ENCODE data around the gene RSBN1.
"Not testable (repeated sequence)": the region's sequence is repeated elsewhere in the genome, so short reads cannot be mapped to it uniquely, and the experiment has no call there.

RSBN1 gene

DNA sequence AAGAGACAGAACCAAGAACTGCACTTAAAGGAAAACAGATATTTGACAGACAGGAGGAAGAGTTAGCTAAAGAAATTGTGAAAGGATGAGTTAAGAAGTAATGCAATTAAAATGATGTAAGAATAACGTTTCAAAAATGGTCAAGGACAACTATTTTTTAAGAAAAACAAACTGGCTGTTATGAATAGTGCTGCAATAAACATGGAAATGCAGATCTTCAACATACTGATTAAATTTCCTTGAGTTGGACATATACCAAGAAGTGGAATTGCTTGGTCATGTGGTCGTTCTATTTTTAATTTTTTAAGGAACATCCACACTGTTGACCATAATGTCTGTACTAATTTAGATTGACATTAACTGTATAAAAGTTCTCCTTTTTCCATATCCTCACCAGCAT is 29.9 kb downstream of the RSBN1 start:
- no peak for DNase-seq (ENCODE audit: low read depth)

GRCh38 chr1:113780374-113781146 is 31.7 kb downstream of the RSBN1 start:
- DNase-seq (ENCODE audit: low read depth) = no peak

GRCh38 chr1:113779542-113779941 is 32.7 kb downstream of the RSBN1 start:
- no peak for DNase-seq (ENCODE audit: low read depth)

GRCh38 chr1:113777561-113777960 is 34.7 kb downstream of the RSBN1 start:
- DNase-seq (ENCODE audit: low read depth) = no peak

- DNase-seq (ENCODE audit: low read depth) = no peak
Measured at GRCh38 chr1:113770031-113770430, 42.2 kb downstream of the RSBN1 start.

DNA sequence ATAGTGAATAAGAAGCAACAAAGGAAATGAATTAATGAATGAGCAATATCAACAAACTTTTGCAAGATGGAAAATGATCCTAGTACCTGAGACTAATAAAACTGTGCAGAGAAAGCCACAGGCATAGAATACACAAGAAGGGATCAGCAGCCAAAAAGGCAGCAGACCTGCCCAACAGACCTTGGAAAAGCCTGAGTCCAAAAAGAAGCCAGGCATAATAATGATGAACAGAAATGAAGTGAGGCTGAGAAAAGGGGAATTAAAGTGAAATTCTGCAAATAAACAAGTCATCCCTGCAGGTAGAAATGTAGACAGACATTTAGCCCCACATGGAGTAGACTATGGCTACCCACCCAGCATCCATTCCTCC is 42.7 kb downstream of the RSBN1 start:
- DNase-seq (ENCODE audit: low read depth) = no peak

DNA sequence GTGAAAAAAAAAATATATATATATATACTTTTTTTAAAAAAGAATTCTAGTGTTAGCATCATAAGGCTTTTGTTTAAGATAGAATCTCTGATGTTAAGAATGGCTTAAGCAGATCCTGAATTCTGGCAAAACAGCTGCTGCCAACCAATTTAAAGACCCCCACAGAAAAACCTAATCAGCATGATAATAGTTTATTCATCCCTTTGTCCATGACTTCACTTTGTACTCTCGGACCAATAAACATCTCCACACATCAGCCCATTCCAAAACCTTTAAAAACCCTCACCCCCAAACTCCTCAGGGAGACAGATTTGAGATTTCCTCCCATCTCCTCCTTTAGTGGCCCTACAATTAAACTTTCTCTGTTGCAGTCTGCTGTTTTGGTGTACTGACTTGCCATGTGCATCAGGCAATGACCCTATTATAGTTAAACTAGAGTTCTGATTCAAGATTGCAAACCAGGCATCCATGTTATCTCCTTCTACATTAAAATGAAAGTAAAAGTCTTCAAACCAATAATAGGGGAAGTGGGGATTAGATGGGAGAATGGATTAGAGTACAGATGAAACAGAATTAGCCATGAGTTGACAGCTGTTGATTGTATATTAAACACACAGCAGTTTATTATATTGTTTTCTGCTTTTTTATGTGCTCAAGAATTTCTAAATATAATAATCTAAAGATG is 43.2 kb downstream of the RSBN1 start:
- no peak for DNase-seq (ENCODE audit: low read depth)

GRCh38 chr1:113765306-113766230 is 46.7 kb downstream of the RSBN1 start:
- DNase-seq (ENCODE audit: low read depth) = no peak

GRCh38 chr1:113763661-113764060 is 48.6 kb downstream of the RSBN1 start:
- DNase-seq (ENCODE audit: low read depth) = no peak

- DNase-seq (ENCODE audit: low read depth) = no peak
Measured at GRCh38 chr1:113761937-113762336, 50.3 kb downstream of the RSBN1 start.

DNA sequence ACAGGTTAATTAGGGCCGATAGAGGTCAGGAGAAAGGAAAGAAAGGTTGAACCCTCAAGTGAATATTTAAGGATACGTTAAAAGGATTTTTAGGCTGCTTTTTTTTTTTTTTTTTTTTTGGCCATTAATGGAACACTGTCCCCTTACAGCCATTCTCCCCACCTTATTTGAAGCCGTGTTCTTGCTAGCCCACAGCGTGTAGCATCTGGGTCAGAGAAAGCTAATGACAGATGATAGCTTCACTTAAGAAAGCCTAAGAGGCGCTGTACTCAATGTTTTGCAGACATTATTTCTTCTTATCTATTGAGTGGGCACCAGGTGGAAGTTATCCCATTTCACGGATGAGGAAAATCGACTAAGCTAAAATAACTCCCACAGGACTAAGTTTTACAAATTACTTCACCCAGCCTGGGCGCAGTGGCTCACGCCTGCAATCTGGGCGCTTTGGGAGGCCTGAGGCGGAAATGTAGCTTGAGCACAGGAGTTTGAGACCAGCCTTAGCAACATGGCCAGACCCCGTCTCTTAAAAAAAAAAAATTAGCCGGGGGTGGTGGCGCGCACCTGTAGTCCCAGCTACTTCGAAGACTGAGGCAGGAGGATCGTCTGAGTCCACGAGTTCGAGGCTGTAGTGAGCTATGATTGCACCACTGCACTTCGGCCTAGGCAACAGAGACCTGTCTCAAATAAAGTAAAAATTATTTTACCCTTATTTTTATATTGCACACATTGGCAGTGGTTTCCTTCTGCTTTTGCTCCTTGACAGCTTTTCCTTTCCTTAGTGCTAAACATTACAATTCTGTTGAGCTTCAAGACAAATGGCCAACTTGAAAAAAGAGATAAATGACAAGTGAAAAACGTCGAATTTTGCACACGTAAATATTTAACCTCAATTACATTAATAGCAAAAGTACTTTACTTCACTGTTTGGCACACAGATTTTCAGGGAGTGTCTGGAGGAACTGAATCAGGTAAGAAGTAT is 51.9 kb downstream of the RSBN1 start:
- no peak for DNase-seq (ENCODE audit: low read depth)

DNA sequence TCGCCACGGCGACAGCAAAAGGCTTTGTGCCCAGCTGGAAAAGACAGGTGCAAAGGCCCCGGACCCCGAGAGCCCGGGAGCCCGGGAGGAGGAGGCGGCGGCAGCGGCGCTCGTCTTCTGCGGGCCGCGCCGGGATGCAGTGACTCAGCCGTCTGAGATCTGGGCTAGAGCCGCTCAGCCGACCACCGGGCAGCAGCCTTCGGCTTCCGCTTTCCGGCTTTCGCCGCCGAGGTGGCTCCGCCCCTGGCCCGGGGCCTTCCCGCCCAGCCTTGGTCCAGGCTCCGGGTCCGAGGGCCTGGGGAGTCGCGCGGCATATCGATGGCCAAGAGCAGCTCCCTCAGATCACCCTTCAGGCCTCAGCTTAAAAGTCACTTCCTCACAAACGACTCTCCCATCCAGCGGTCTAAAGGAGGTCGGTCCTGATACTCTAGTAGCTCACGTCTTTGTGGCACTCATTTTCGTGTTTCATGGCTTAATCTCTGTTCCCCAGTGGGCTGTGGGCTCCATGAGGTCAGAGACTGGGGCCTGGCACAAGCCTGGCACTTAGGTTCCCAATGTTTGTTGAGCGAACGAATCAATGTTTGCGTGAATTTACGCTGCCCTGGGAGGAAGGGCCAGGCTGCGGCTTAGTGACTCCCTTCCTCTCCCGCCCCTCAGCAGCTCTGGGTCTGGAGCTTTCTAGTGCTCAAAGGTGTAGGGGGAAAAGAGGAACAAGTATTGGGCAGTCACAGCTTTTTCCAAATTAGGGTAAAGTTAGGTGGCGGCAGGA is 52.8 kb downstream of the RSBN1 start, which contains the start of gene PHTF1:
Gene PHTF1, minus strand, starts transcription at position 154 of the 769 bp plus-strand sequence. CDS start 783 bp downstream, outside the sequence.
- DNase-seq (ENCODE audit: low read depth) = no peak

DNA sequence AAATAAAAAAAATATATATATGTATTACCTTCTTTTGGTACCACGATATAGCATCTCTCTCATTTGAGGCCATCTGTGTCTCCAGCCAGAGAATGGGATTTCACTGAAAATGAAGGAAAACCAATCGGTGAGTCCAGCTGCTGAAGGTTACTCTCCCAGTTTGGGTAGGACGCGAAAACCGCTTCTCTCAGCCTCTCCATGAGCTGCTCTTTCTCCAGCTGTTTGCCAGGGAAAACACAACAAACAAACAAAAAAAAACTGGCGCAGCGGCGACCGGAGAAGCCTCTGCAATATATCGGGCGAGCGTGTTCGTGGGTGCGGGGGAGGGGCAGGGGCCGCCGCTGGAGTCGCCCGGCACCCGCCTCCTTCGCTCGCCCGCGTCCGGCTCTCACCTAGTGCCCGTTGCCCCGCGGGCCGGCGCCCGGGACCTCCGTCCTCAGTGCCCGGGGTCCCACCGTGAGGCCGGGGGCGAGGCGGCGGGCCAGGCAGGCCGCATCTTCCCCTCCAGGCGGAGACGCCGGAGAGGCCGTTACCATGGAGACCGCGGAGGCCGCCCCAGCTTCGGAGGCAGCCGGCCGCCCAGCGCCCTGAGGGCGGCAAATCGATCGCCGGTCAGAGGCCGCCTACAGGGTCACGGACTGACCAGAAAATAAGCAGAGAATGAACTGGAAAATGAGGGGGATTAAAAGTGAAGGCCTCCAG is 53.5 kb downstream of the RSBN1 start:
- DNase-seq (ENCODE audit: low read depth) = no peak

DNA sequence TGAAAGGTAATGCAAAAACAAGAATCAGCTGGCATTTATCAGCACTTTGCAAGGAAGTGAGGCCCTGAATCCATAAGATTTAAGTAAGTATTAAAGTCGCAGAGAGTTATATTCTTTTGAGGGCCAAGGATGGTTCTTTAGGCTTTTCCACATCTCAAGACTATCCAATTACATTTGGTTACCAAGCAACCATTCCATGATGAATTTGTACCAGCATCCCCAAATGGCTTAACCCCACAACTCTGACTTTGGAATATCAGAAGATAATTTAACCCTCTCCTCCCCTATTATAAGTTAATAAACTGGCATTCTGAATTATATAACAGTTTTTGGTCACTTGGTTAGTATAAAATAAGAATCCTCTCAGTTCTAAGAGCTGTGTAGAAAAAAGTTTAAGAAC is 55.8 kb downstream of the RSBN1 start:
- DNase-seq (ENCODE audit: low read depth) = no peak

DNA sequence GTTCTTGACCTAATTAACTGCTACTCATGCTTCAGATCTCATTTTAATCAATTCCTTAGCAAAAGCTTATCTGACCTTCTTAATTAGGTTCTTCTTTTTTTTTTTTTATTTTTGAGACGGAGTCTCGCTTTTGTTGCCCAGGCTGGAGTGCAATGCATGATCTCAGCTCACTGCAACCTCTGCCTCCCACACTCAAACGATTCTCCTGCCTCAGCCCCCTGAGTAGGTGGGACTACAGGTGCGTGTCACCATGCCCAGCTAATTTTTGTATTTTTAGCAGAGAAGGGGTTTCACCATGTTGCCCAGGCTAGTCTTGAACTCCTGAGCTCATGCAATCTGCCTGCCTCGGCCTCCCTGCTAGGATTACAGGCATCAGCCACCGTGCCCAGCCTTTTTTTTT is 58.9 kb downstream of the RSBN1 start:
- DNase-seq (ENCODE audit: low read depth) = not testable (repeated sequence)

DNA sequence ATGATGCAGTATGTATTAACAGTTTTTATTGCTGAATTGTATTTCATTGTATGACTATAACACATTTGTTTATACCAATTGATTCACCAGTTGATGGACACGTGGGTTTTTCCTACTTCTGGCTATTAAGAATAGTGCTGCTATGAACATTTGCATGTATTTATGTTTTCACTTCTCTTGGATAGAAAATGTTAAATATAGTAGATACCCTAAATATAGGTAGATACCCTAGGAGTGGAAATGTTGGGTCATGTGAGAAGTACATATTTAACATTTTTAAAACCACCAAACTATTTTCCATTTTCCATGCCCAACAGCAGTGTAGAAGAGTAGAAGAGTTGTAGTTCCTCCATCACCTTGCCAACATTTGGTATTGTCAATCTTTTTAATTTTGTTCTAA is 60.8 kb downstream of the RSBN1 start:
- DNase-seq (ENCODE audit: low read depth) = no peak

GRCh38 chr1:113751114-113751513 is 61.2 kb downstream of the RSBN1 start:
- no peak for DNase-seq (ENCODE audit: low read depth)

DNA sequence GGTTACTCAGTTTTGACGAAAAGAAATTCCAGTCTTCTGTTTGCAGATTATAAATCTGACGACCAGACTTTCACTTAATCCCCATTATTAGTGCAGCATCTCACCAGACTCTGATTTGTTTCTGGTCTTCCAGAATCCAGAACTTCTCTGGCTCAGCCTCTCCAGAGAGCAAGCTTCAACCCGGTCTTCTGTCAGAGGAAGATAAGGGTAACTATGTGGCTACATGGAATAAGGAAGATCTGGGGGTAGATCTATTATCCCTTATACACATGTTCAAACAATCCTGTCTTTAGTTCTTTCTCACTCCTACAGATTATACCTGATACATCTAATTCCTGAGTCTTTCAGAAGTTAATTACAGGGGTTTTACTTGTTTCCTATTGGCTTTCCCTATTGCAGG is 62.9 kb downstream of the RSBN1 start:
- DNase-seq (ENCODE audit: low read depth) = no peak

GRCh38 chr1:113747376-113747775 is 64.9 kb downstream of the RSBN1 start:
- DNase-seq (ENCODE audit: low read depth) = no peak

GRCh38 chr1:113745425-113745824 is 66.9 kb downstream of the RSBN1 start:
- DNase-seq (ENCODE audit: low read depth) = no peak

Data from GM04503 (cell line).